ENCODE measurements around the gene ARHGAP22. TPM values are rescaled to one million over a fixed set of nuclear protein-coding genes. Genes with fewer than 3 reads are reported as not detected.
"Not testable (repeated sequence)": the region's sequence is repeated elsewhere in the genome, so short reads cannot be mapped to it uniquely, and the experiment has no call there.

The ARHGAP22 gene
- total RNA-seq, 1 donor from 2014 or later, result 24.5 TPM

GRCh38 chr10:48649349-48649944 is 44.6 kb upstream of the ARHGAP22 start:
- no peak overlapping the region for H3K4me3 ChIP-seq (ENCODE audit: low read depth, low read length)
- no peak for DNase-seq (ENCODE audit: low read depth)
- peak; percentile 26 for TF ChIP-seq CTCF (conservative IDR thresholded peaks at IDR 0.05; ENCODE audit: low read depth, low read length)

- DNase-seq (ENCODE audit: low read depth), result no peak
- H3K4me3 ChIP-seq (ENCODE audit: low read depth, low read length), result no peak overlapping the region
- TF ChIP-seq CTCF (conservative IDR thresholded peaks at IDR 0.05; ENCODE audit: low read depth, low read length), result no peak
These were observed 43.5 kb upstream of the ARHGAP22 start for GRCh38 chr10:48648172-48648942.

GRCh38 chr10:48647073-48647472 is 42.2 kb upstream of the ARHGAP22 start:
- DNase-seq (ENCODE audit: low read depth); H3K4me3 ChIP-seq (ENCODE audit: low read depth, low read length): not testable (repeated sequence)

- no peak for DNase-seq (ENCODE audit: low read depth)
- no peak overlapping the region for H3K4me3 ChIP-seq (ENCODE audit: low read depth, low read length)
- TF ChIP-seq CTCF (conservative IDR thresholded peaks at IDR 0.05; ENCODE audit: low read depth, low read length), result no peak
These were observed 40.7 kb upstream of the ARHGAP22 start for GRCh38 chr10:48645600-48645999.

GRCh38 chr10:48641099-48641690 is 36.3 kb upstream of the ARHGAP22 start:
- DNase-seq (ENCODE audit: low read depth); H3K4me3 ChIP-seq (ENCODE audit: low read depth, low read length): not testable (repeated sequence)

- DNase-seq (ENCODE audit: low read depth), result no peak
- H3K4me3 ChIP-seq (ENCODE audit: low read depth, low read length), result no peak overlapping the region
- no peak for TF ChIP-seq CTCF (conservative IDR thresholded peaks at IDR 0.05; ENCODE audit: low read depth, low read length)
These were observed 35.5 kb upstream of the ARHGAP22 start for GRCh38 chr10:48640326-48640725.

- TF ChIP-seq CTCF (conservative IDR thresholded peaks at IDR 0.05; ENCODE audit: low read depth, low read length), result no peak
- no peak for DNase-seq (ENCODE audit: low read depth)
- H3K4me3 ChIP-seq (ENCODE audit: low read depth, low read length), result no peak overlapping the region
These were observed 34.8 kb upstream of the ARHGAP22 start for GRCh38 chr10:48639632-48640031.
